DLD1 (cell line): ENCODE results near the gene IMPDH2.
"Not testable (repeated sequence)": the region's sequence is repeated elsewhere in the genome, so short reads cannot be mapped to it uniquely, and the experiment has no call there.

Experiments
- in situ Hi-C: cut with HindIII; loops from 2 replicates; pipeline ENCODE4 v1.10.0; 2017; ENCODE audit warnings: low sequenced_read_pairs

Gene IMPDH2

DNA sequence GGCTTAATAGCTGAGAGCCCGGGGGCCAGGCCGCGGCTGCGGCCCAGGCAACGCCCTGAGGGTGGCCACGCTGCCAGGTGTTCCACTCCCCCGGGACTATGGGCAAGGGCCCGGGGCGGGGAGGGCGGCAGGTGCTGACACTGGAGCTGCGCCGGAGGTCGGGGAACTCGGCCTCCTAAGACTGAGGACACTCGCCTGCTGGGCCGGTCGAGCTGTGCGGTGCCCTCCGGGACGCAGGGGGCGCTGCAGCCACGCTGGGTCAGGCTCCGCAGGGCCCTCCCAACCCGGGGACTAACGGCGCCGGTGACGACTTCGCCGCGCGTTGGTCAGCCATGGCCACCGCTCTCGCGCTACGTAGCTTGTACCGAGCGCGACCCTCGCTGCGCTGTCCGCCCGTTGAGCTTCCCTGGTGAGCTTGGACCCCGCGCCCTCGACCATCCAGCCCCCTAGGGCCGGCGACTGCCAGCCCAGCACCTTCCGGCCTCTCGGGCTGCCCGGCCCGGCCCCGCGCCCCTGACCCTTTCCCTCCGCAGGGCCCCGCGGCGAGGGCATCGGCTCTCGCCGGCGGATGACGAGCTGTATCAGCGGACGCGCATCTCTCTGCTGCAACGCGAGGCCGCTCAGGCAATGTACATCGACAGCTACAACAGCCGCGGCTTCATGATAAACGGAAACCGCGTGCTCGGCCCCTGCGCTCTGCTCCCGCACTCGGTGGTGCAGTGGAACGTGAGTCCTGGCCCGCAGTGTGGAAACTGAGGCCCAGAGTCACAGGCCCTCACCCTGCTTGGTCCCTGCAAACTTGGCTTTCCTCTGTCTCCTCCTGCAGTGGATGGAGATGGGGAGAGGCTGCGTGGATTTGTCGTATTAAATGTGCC, 7.1 kb downstream of the IMPDH2 start, which contains the start of gene NDUFAF3:
NDUFAF3 (plus strand) TSS at position 309 of the 875 bp plus-strand sequence; CDS start at position 333, 24 bp downstream.
- in situ Hi-C loops, result no loop called here

GRCh38 chr3:49021213-49021812, 7.9 kb downstream of the IMPDH2 start:
- in situ Hi-C loops, result no loop called here

GRCh38 chr3:49020330-49021212, 8.6 kb downstream of the IMPDH2 start:
- in situ Hi-C loops, result no loop called here

DNA sequence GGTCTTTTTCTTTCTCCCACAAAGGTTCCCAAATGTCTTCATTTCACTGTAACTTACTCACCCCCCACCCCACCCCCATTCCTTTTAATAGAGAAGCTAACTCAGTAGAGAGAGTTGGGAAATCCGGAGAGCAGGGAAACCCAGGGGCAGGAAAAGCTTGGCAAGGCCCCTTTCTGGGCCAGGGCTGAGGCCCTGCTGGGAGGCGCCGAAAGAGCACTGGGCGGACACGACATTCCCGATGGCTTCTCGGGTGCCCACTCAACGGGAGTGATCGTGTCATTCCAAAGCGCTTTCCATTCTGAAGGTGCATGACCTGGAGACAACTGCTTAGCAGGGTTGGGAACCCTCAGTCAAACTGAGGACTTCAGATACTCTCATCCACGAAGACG, 9.3 kb downstream of the IMPDH2 start:
- in situ Hi-C loops, result no loop called here

DNA sequence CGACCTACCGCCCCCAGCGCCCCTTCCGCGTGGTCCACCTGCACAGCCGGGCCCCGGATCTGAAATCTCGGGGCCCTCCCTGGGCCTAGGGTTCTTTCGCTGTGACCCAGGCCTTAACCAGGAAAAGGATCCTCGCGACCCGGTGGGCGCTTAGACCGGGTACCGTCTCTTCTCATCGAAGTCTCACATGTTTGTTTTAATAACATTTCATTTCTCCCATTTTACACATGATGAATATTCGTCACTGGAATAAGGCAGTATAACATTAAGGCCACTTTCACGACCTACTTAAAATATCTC, 10.5 kb downstream of the IMPDH2 start:
- in situ Hi-C loops, result no loop called here

GRCh38 chr3:49017971-49018706, 11.1 kb downstream of the IMPDH2 start, which contains the start of gene DALRD3:
Gene DALRD3 (minus strand): TSS chr3:49018580. CDS start chr3:49018564, 16 bp downstream.
- in situ Hi-C loops, result no loop called here

- in situ Hi-C loops, result no loop called here
Measured at GRCh38 chr3:49017229-49017970, 11.8 kb downstream of the IMPDH2 start.

GRCh38 chr3:49016414-49017228, 12.6 kb downstream of the IMPDH2 start:
- in situ Hi-C loops, result no loop called here

DNA sequence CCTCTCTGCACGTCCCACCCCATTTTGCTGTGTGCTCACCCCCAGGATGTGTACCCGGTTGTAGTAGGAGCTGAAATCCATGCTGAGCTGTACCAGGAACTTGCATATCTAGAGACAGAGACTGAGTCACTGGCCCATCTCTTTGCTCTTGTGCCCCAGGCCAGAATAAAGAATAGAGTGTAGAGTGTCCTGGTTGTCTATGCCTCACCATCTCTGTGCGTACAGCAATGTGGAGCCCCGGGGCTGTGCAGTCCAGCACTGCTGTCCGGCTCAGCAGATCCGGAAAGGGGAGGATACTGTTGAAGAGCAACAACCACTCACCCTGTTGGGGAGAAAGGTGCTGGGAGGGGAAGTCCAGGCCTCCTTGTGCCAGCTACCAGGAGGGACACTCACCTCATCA, 13.4 kb downstream of the IMPDH2 start:
- in situ Hi-C loops, result no loop called here

- in situ Hi-C loops, result no loop called here
Measured at GRCh38 chr3:49015072-49015471, 14.1 kb downstream of the IMPDH2 start.

DNA sequence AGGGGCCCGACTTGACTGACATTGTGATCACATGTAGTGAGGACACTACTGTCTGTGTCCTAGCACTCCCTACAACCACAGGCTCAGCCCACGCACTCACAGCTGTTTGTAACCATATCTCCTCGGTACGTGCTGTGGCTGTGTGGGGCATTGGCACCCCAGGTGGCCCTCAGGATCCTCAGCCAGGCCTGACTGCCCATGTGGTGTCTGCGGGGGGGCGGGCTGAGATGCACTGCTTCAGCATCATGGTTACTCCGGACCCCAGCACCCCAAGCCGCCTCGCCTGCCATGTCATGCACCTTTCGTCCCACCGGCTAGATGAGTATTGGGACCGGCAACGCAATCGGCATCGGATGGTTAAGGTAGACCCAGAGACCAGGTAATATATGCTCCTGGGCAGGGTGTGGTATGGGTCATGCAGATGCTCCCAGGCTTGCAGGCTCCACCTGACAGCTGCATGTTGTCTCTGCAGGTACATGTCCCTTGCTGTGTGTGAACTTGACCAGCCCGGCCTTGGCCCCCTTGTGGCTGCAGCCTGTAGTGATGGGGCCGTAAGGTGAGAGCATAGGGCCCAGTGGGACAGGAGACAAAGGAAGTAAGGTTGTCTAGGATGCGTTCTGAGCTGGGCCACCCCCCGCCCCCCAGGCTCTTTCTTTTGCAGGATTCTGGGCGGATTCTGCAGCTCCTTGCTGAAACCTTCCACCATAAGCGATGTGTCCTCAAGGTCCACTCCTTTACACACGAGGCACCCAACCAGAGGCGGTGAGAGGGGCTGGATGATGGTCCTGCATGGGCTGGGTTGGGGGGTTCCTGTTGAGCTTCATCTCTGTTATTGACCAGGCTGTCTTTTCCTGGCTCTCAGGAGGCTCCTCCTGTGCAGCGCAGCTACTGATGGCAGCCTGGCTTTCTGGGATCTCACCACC, 15.2 kb downstream of the IMPDH2 start:
- in situ Hi-C loops, result no loop called here

DNA sequence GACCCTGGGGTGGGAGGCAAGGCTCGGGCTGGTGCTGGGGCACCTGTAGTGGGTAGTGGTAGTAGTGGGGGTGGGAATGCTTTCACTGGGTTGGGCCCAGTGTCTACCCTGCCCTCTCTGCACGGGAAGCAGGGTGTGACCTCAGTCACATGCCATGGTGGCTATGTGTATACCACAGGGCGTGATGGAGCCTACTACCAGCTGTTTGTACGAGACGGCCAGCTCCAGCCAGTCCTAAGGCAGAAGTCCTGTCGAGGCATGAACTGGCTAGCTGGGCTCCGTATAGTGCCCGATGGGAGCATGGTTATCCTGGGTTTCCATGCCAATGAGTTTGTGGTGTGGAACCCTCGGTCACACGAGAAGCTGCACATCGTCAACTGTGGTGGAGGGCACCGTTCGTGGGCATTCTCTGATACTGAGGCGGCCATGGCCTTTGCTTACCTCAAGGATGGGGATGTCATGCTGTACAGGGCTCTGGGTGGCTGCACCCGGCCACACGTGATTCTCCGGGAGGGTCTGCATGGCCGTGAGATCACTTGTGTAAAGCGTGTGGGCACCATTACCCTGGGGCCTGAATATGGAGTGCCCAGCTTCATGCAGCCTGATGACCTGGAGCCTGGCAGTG, 16.0 kb downstream of the IMPDH2 start:
- in situ Hi-C loops, result no loop called here

DNA sequence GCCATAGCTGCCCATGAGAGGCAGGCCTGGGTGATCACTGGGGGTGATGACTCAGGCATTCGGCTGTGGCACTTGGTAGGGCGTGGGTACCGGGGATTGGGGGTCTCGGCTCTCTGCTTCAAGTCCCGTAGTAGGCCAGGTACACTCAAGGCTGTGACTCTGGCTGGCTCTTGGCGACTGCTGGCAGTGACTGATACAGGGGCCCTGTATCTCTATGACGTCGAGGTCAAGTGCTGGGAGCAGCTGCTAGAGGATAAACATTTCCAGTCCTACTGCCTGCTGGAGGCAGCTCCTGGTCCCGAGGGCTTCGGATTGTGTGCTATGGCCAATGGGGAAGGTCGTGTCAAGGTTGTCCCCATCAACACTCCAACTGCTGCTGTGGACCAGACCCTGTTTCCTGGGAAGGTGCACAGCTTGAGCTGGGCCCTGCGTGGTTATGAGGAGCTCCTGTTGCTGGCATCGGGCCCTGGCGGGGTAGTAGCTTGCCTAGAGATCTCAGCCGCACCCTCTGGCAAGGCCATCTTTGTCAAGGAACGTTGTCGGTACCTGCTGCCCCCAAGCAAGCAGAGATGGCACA, 16.7 kb downstream of the IMPDH2 start:
- in situ Hi-C loops, result no loop called here

- in situ Hi-C loops, result no loop called here
Measured at GRCh38 chr3:49009396-49009795, 19.8 kb downstream of the IMPDH2 start.

GRCh38 chr3:49008627-49009026, 20.6 kb downstream of the IMPDH2 start:
- in situ Hi-C loops, result not testable (repeated sequence)

- in situ Hi-C loops, result no loop called here
Measured at GRCh38 chr3:49007771-49008528, 21.2 kb downstream of the IMPDH2 start.
